SK-N-SH (cell line): Measurements from ENCODE around the gene NEMP1.

Experiments
- CTCF ChIP-seq: fragments of 200-600 bp; sonication (generic); IDR thresholded peaks from 2 replicates; pipeline ENCODE4 v1.6.1; 2017; ENCODE audit warnings: antibody characterized with exemption, mild to moderate bottlenecking, moderate library complexity
- FOXJ3 ChIP-seq: sonication (generic); formaldehyde crosslinking; IDR thresholded peaks from 2 replicates; pipeline ENCODE4 v1.5.1; 2020; ENCODE audit warnings: mild to moderate bottlenecking, missing genetic modification reagents
- MEF2A ChIP-seq: IDR thresholded peaks from 2 replicates; pipeline ENCODE4 v1.4.0; 2012; ENCODE audit warnings: low read depth, borderline replicate concordance
- NRF1 ChIP-seq: IDR thresholded peaks from 2 replicates; pipeline ENCODE4 v1.6.1; 2012; ENCODE audit warnings: low read depth, mild to moderate bottlenecking, low read length
- POLR2AphosphoS5 ChIP-seq: IDR thresholded peaks from 2 replicates; pipeline ENCODE4 v1.6.1; 2012; ENCODE audit warnings: low read depth, low read length
- REST ChIP-seq: IDR thresholded peaks from 2 replicates; pipeline ENCODE4 v1.6.1; 2012; ENCODE audit warnings: mild to moderate bottlenecking, low read depth, low read length, moderate library complexity
- RXRA ChIP-seq: IDR thresholded peaks from 2 replicates; pipeline ENCODE4 v1.4.0; 2012; ENCODE audit warnings: low read depth, mild to moderate bottlenecking, borderline replicate concordance
- SIN3A ChIP-seq: IDR thresholded peaks from 2 replicates; pipeline ENCODE4 v1.6.1; 2012; ENCODE audit warnings: low read depth, mild to moderate bottlenecking, low read length, moderate library complexity, borderline replicate concordance
- TAF1 ChIP-seq: IDR thresholded peaks from 2 replicates; pipeline ENCODE4 v1.6.1; 2012; ENCODE audit warnings: low read depth, mild to moderate bottlenecking, low read length, moderate library complexity, borderline replicate concordance
- TEAD4 ChIP-seq: IDR thresholded peaks from 2 replicates; pipeline ENCODE4 v1.4.0; 2012; ENCODE audit warnings: mild to moderate bottlenecking, borderline replicate concordance; ENCODE audit not compliant: insufficient read depth
- YY1 ChIP-seq: IDR thresholded peaks from 2 replicates; pipeline ENCODE4 v1.4.0; 2012; ENCODE audit warnings: low read depth, mild to moderate bottlenecking

GRCh38 chr12:57099766-57100165 is 21.2 kb upstream of the NEMP1 start:
- TF ChIP-seq YY1, result no peak
- TF ChIP-seq SIN3A, result no peak
- no peak for TF ChIP-seq MEF2A
- no peak for TF ChIP-seq CTCF
- TF ChIP-seq RXRA, result no peak
- TF ChIP-seq POLR2AphosphoS5, result no peak
- no peak for TF ChIP-seq TEAD4
- no peak for TF ChIP-seq TAF1
- TF ChIP-seq REST, result no peak
- TF ChIP-seq FOXJ3, result no peak
- no peak for TF ChIP-seq NRF1
